Endothelial cell of umbilical vein (primary cell): ENCODE data around the gene ANKRD28. TPM values are rescaled to one million over a fixed set of nuclear protein-coding genes. Genes with fewer than 3 reads are reported as not detected.

ENCODE experiments used
- BruUV-seq: library from RNA; stranded (reverse); fragments of 400-500 nt; replicated peaks from 2 replicates; lab custom pipeline; 2021; lab: Mats Ljungman, UMichigan
- CTCF ChIA-PET: fragments of 300-600, 350-600 bp; sonication (Branson Sonifier 250); formaldehyde crosslinking; loops from one replicate; lab custom pipeline; 2021; ENCODE audit warnings: antibody characterized with exemption, inconsistent platforms; lab: Charles Lee
- POLR2A ChIA-PET: fragments of 300-600, 350-600 bp; sonication (Branson Sonifier 250); formaldehyde crosslinking; loops from one replicate; lab custom pipeline; 2021; ENCODE audit warnings: antibody characterized with exemption, inconsistent platforms; lab: Charles Lee
- DNase-seq: peaks from one replicate; pipeline ENCODE4 v3.0.0-alpha.2; 2011; ENCODE audit warnings: low read depth, low spot score
- FAIRE-seq: peaks from 2 replicates; lab custom pipeline; 2011; peaks lifted over from hg19 to GRCh38; lab: Jason Lieb, UNC
- H2AFZ ChIP-seq: 2 replicates; pipeline ENCODE4 v1.6.0; 2012; ENCODE audit warnings: low read depth, low read length, control low read depth, inconsistent platforms
- H3K27ac ChIP-seq: 2 replicates; pipeline ENCODE4 v1.5.1; 2011; ENCODE audit warnings: low read depth, mild to moderate bottlenecking, control low read depth, low read length, moderate library complexity; ENCODE audit not compliant: insufficient read depth
- H3K27me3 ChIP-seq, 2 experiments: 2 replicates each; pipeline versions ENCODE4 v1.6.0 to v1.6.1; 2011; ENCODE audit warnings: low read length in 2 of 2, mixed read lengths in 1 of 2; ENCODE audit not compliant: control insufficient read depth in 2 of 2, insufficient read depth in 2 of 2
- H3K36me3 ChIP-seq, 2 experiments: 2 replicates in 1 of 2; 3 replicates in 1 of 2; pipeline ENCODE4 v1.5.1; 2011; ENCODE audit warnings: low read length in 2 of 2, mild to moderate bottlenecking in 1 of 2, moderate library complexity in 1 of 2; ENCODE audit not compliant: control insufficient read depth in 2 of 2, insufficient read depth in 2 of 2; ENCODE audit errors: extremely low read depth in 1 of 2
- H3K4me1 ChIP-seq: 3 replicates; pipeline ENCODE4 v1.5.1; 2011; ENCODE audit warnings: mild to moderate bottlenecking, low read length; ENCODE audit not compliant: control insufficient read depth, insufficient read depth; ENCODE audit errors: extremely low read depth
- H3K4me2 ChIP-seq: 2 replicates; pipeline ENCODE4 v1.6.1; 2011; ENCODE audit warnings: low read length, control low read depth, mixed read lengths; ENCODE audit not compliant: insufficient read depth
- H3K4me3 ChIP-seq, 3 experiments: fragments of 200-600 bp in 1 of 3; sonication (generic), shearing (Covaris generic) in 1 of 3; replicated peaks in 1 of 3; 2 replicates each; pipeline ENCODE4 v1.5.1; 2011 to 2016; ENCODE audit warnings: control low read depth in 3 of 3, low read length in 3 of 3, mild to moderate bottlenecking in 2 of 3, inconsistent platforms in 1 of 3, low read depth in 1 of 3, moderate library complexity in 1 of 3; ENCODE audit not compliant: insufficient read depth in 1 of 3
- H3K79me2 ChIP-seq: 2 replicates; pipeline ENCODE4 v1.6.0; 2012; ENCODE audit warnings: low read length, inconsistent platforms; ENCODE audit not compliant: control insufficient read depth, insufficient read depth
- H3K9ac ChIP-seq: replicated peaks from 2 replicates; pipeline ENCODE3; 2011; ENCODE audit warnings: low read length, control low read depth; ENCODE audit not compliant: insufficient read depth; ENCODE audit errors: extremely low read depth
- H3K9me1 ChIP-seq: replicated peaks from 3 replicates; pipeline ENCODE4 v1.6.0; 2011; ENCODE audit warnings: mild to moderate bottlenecking, low read length; ENCODE audit not compliant: control insufficient read depth, insufficient read depth; ENCODE audit errors: extremely low read depth
- H3K9me3 ChIP-seq: replicated peaks from 2 replicates; pipeline ENCODE4 v1.5.1; 2012; ENCODE audit warnings: low read length, inconsistent platforms; ENCODE audit not compliant: control insufficient read depth, insufficient read depth
- H4K20me1 ChIP-seq: replicated peaks from 2 replicates; pipeline ENCODE3; 2011; ENCODE audit warnings: mild to moderate bottlenecking, low read length; ENCODE audit not compliant: control insufficient read depth, insufficient read depth; ENCODE audit errors: extremely low read depth
- CTCF ChIP-seq, 2 donors: IDR thresholded peaks; 1 replicate in 1 of 2; 2 replicates in 1 of 2; pipeline ENCODE4 v1.5.1; 2011; ENCODE audit warnings: low read length in 2 of 2, mild to moderate bottlenecking in 2 of 2, moderate library complexity in 2 of 2, control low read depth in 1 of 2, inconsistent platforms in 1 of 2, low read depth in 1 of 2; ENCODE audit not compliant: insufficient read depth in 1 of 2; ENCODE audit errors: extremely low read depth in 1 of 2
- EZH2 ChIP-seq: IDR thresholded peaks from 2 replicates; pipeline ENCODE4 v1.6.1; 2012; ENCODE audit warnings: borderline replicate concordance, low read depth, mild to moderate bottlenecking, moderate library complexity, low read length, inconsistent platforms; ENCODE audit not compliant: severe bottlenecking
- FOS ChIP-seq: IDR thresholded peaks from 2 replicates; pipeline ENCODE4 v1.6.1; 2011; ENCODE audit warnings: mild to moderate bottlenecking, low read length, moderate library complexity, borderline replicate concordance; ENCODE audit not compliant: insufficient read depth
- GATA2 ChIP-seq: IDR thresholded peaks from 2 replicates; pipeline ENCODE4 v1.7.0; 2011; ENCODE audit warnings: low read depth, mild to moderate bottlenecking, moderate library complexity, mixed read lengths, low read length; ENCODE audit not compliant: insufficient read length, insufficient read depth
- JUN ChIP-seq: IDR thresholded peaks from 2 replicates; pipeline ENCODE4 v1.6.1; 2011; ENCODE audit warnings: borderline replicate concordance, low read depth; ENCODE audit not compliant: insufficient read length, insufficient read depth
- MAX ChIP-seq: IDR thresholded peaks from 2 replicates; pipeline ENCODE4 v1.6.1; 2011; ENCODE audit not compliant: insufficient read depth, insufficient read length
- MYC ChIP-seq: IDR thresholded peaks from one replicate; pipeline ENCODE4 v1.6.1; 2011; ENCODE audit warnings: mild to moderate bottlenecking, low read depth, low read length
- POLR2A ChIP-seq: IDR thresholded peaks from 2 replicates; pipeline ENCODE4 v1.6.1; 2012; ENCODE audit warnings: low read depth, mild to moderate bottlenecking, control low read depth, low read length
- POLR2AphosphoS5 ChIP-seq: IDR thresholded peaks from 2 replicates; pipeline ENCODE4 v1.6.1; 2012; ENCODE audit warnings: low read depth, mild to moderate bottlenecking, control low read depth, low read length, moderate library complexity; ENCODE audit not compliant: insufficient read depth
- dilution Hi-C: fragments of 300-500 bp; cut with MboI; formaldehyde crosslinking; loops from one replicate; pipeline ENCODE4 v1.15.0; 2019; ENCODE audit warnings: low sequenced_read_pairs; ENCODE audit not compliant: extremely low pct_ligation_motif_present
- intact Hi-C: fragments of 100-400 bp; cut with micrococcal nuclease; formaldehyde crosslinking; loops from one replicate; pipeline ENCODE4 v1.10.0; 2022
- polyA plus RNA-seq, 4 experiments: library from polyadenylated mRNA; depleted of rRNA in 3 of 4; stranded (reverse) in 3 of 4; unstranded in 1 of 4; fragments of >200 nt; gene quantifications; 2 replicates each; pipeline versions ENCODE4 v1.2.1 to v1.2.3, GENCODE V29; 2011 to 2012; ENCODE audit warnings: missing spikeins in 1 of 4
- total RNA-seq: library from RNA; stranded (reverse); gene quantifications from 2 replicates; pipeline ENCODE4 v1.2.3, GENCODE V29; 2021

ANKRD28 gene
- total and polyA plus RNA-seq, 2 donors (not counting 3 experiments of a cell fraction or from before 2014, with no cell fraction given): 36.7 to 97.3 TPM

- Histone ChIP-seq H3K4me1 (peaks cover 6% of the 10 kb centered on the region), H4K20me1 (no peaks in the 10 kb centered on the region), H3K9me3 (no peaks in the 10 kb centered on the region), H3K9me1 (no peaks in the 10 kb centered on the region), H3K4me3 (no peak overlapping the region), H2AFZ (no peak overlapping the region), H3K36me3 (peaks cover 8 to 24% of the 10 kb centered on the region in 2 experiments), H3K9ac (no peak overlapping the region), H3K4me2 (no peak overlapping the region), H3K27ac (no peak overlapping the region), H3K79me2 (no peaks in the 10 kb centered on the region), H3K27me3 (no peaks in the 10 kb centered on the region)
- dilution Hi-C loops: no loop called here
- ChIA-PET POLR2A (interaction anchor here (0.6 kb wide), 1 partner anchor 40 kb away, joined by 3 read pairs; no protein-coding TSS in a partner anchor), CTCF (interaction anchor here (0.7 to 1.6 kb wide), 4 partner anchors 8 to 74 kb away, joined by 3 read pairs; no protein-coding TSS in a partner anchor)
- intact Hi-C loops: no loop called here
- DNase-seq (no peak), FAIRE-seq (no peak)
- TF ChIP-seq MYC (no peak), GATA2 (no peak), JUN (no peak), EZH2 (no peak), MAX (no peak), POLR2A (no peak), POLR2AphosphoS5 (no peak), CTCF (IDR thresholded peaks at IDR 0.05; ENCODE audit: extremely low read depth in 1 of 2, insufficient read depth in 1 of 2, low read depth in 1 of 2, low read length in 2 of 2) (no peak), FOS (no peak)
- BruUV-seq: no TSS peak
Measured at GRCh38 chr3:15676259-15676658, 121.5 kb downstream of the ANKRD28 start.
